Measurements from ENCODE around the gene CACNA1G. TPM values are rescaled to one million over a fixed set of nuclear protein-coding genes. Genes with fewer than 3 reads are reported as not detected.

The CACNA1G gene
- total and polyA plus RNA-seq, 9 donors, result 1.0 to 39.1 (median 4.7) TPM

- Histone ChIP-seq H3K27me3 (no peaks in the 10 kb centered on the region), H3K4me1 (ENCODE audit: insufficient read depth) (peaks cover 14% of the 10 kb centered on the region), H3K9me3 (no peaks in the 10 kb centered on the region), H3K4me3 (no peak overlapping the region), H3K27ac (no peak overlapping the region), H3K36me3 (no peaks in the 10 kb centered on the region)
- 73 to 93% (median 77%) methylated on average over 6 of the region's 6 CpGs for WGBS, 3 donors
- no peak for DNase-seq
- TF ChIP-seq EP300 (IDR thresholded peaks at IDR 0.05) (no peak), POLR2A (IDR thresholded peaks at IDR 0.05) (no peak)
- TF ChIP-seq, protein P1, sequence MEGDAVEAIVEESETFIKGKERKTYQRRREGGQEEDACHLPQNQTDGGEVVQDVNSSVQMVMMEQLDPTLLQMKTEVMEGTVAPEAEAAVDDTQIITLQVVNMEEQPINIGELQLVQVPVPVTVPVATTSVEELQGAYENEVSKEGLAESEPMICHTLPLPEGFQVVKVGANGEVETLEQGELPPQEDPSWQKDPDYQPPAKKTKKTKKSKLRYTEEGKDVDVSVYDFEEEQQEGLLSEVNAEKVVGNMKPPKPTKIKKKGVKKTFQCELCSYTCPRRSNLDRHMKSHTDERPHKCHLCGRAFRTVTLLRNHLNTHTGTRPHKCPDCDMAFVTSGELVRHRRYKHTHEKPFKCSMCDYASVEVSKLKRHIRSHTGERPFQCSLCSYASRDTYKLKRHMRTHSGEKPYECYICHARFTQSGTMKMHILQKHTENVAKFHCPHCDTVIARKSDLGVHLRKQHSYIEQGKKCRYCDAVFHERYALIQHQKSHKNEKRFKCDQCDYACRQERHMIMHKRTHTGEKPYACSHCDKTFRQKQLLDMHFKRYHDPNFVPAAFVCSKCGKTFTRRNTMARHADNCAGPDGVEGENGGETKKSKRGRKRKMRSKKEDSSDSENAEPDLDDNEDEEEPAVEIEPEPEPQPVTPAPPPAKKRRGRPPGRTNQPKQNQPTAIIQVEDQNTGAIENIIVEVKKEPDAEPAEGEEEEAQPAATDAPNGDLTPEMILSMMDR (IDR thresholded peaks at IDR 0.05), result no peak
- intact Hi-C loops (cut with DNase I), result no loop called here
These were observed 24.2 kb downstream of the CACNA1G start for GRCh38 chr17:50584749-50585148.

GRCh38 chr17:50585346-50585745 lies 24.8 kb downstream of the CACNA1G start:
- DNase-seq, result no peak
- Histone ChIP-seq H3K4me1 (ENCODE audit: insufficient read depth) (peaks cover 20% of the 10 kb centered on the region), H3K27ac (no peak overlapping the region), H3K4me3 (no peak overlapping the region), H3K9me3 (no peaks in the 10 kb centered on the region), H3K36me3 (no peaks in the 10 kb centered on the region), H3K27me3 (no peaks in the 10 kb centered on the region)
- TF ChIP-seq EP300 (IDR thresholded peaks at IDR 0.05) (no peak), POLR2A (IDR thresholded peaks at IDR 0.05) (no peak)
- TF ChIP-seq, protein P1 (IDR thresholded peaks at IDR 0.05), result no peak
- WGBS, 3 donors, result 87 to 96% (median 88%) methylated on average over 4 of the region's 4 CpGs
- intact Hi-C loops (cut with DNase I), result no loop called here

DNA sequence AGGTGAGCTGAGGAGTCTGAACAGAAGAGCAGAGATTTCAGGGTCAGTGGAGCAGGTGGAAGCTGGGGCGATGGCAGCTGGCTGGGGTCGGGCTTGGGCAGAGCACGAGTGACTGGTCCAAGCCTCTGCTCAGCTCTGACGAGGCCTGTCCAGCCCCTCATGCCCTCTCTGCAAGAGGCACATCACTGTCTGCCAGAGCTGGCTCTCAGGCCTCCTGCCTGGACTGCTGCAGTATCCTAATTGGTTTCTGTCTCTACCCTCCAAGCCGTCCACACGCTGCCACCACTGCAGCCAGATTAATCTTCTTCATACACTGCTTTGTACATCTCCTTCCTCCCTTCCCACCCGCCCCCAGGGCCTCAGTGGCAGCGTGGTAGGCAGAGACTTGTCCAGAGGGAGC lies 25.4 kb downstream of the CACNA1G start:
- H3K9me3 ChIP-seq, result no peaks in the 10 kb centered on the region
- no peak overlapping the region for H3K27ac ChIP-seq
- H3K27me3 ChIP-seq, result no peaks in the 10 kb centered on the region
- TF ChIP-seq POLR2A (IDR thresholded peaks at IDR 0.05), result no peak
- TF ChIP-seq, protein P1 (IDR thresholded peaks at IDR 0.05), result no peak
- TF ChIP-seq EP300 (IDR thresholded peaks at IDR 0.05), result no peak
- no peak for DNase-seq
- H3K36me3 ChIP-seq, result no peaks in the 10 kb centered on the region
- peaks cover 21% of the 10 kb centered on the region for H3K4me1 ChIP-seq (ENCODE audit: insufficient read depth)
- no peak overlapping the region for H3K4me3 ChIP-seq
- intact Hi-C loops (cut with DNase I), result no loop called here
- WGBS, 3 donors, result 81 to 86% (median 85%) methylated on average over 8 of the region's 8 CpGs

- H3K27ac ChIP-seq, result no peak overlapping the region
- WGBS, 3 donors, result 90 to 93% (median 92%) methylated on average over 9 of the region's 9 CpGs
- no peaks in the 10 kb centered on the region for H3K9me3 ChIP-seq
- intact Hi-C loops (cut with DNase I), result no loop called here
- no peak for DNase-seq
- TF ChIP-seq EP300 (IDR thresholded peaks at IDR 0.05), result no peak
- TF ChIP-seq, protein P1 (IDR thresholded peaks at IDR 0.05), result no peak
- no peak for TF ChIP-seq POLR2A (IDR thresholded peaks at IDR 0.05)
- no peak overlapping the region for H3K4me3 ChIP-seq
- no peaks in the 10 kb centered on the region for H3K27me3 ChIP-seq
- H3K36me3 ChIP-seq, result no peaks in the 10 kb centered on the region
- H3K4me1 ChIP-seq (ENCODE audit: insufficient read depth), result peaks cover 21% of the 10 kb centered on the region
These were observed 26.1 kb downstream of the CACNA1G start for GRCh38 chr17:50586421-50587247.
